Endothelial cell of umbilical vein (primary cell): ENCODE results near the gene ORM2. TPM values are rescaled to one million over a fixed set of nuclear protein-coding genes. Genes with fewer than 3 reads are reported as not detected.
A peak's percentile ranks its signal among the peaks of the same experiment; 100 is the strongest.

Source experiments
- BruUV-seq: library from RNA; stranded (reverse); fragments of 400-500 nt; replicated peaks from 2 replicates; lab custom pipeline; 2021; lab: Mats Ljungman, UMichigan
- CTCF ChIA-PET: fragments of 300-600, 350-600 bp; sonication (Branson Sonifier 250); formaldehyde crosslinking; loops from one replicate; lab custom pipeline; 2021; ENCODE audit warnings: antibody characterized with exemption, inconsistent platforms; lab: Charles Lee
- POLR2A ChIA-PET: fragments of 300-600, 350-600 bp; sonication (Branson Sonifier 250); formaldehyde crosslinking; loops from one replicate; lab custom pipeline; 2021; ENCODE audit warnings: antibody characterized with exemption, inconsistent platforms; lab: Charles Lee
- DNase-seq: peaks from one replicate; pipeline ENCODE4 v3.0.0-alpha.2; 2011; ENCODE audit warnings: low read depth, low spot score
- FAIRE-seq: peaks from 2 replicates; lab custom pipeline; 2011; peaks lifted over from hg19 to GRCh38; lab: Jason Lieb, UNC
- H2AFZ ChIP-seq: 2 replicates; pipeline ENCODE4 v1.6.0; 2012; ENCODE audit warnings: low read depth, low read length, control low read depth, inconsistent platforms
- H3K27ac ChIP-seq: 2 replicates; pipeline ENCODE4 v1.5.1; 2011; ENCODE audit warnings: low read depth, mild to moderate bottlenecking, control low read depth, low read length, moderate library complexity; ENCODE audit not compliant: insufficient read depth
- H3K27me3 ChIP-seq, 2 experiments: 2 replicates each; pipeline versions ENCODE4 v1.6.0 to v1.6.1; 2011; ENCODE audit warnings: low read length in 2 of 2, mixed read lengths in 1 of 2; ENCODE audit not compliant: control insufficient read depth in 2 of 2, insufficient read depth in 2 of 2
- H3K36me3 ChIP-seq, 2 experiments: 2 replicates in 1 of 2; 3 replicates in 1 of 2; pipeline ENCODE4 v1.5.1; 2011; ENCODE audit warnings: low read length in 2 of 2, mild to moderate bottlenecking in 1 of 2, moderate library complexity in 1 of 2; ENCODE audit not compliant: control insufficient read depth in 2 of 2, insufficient read depth in 2 of 2; ENCODE audit errors: extremely low read depth in 1 of 2
- H3K4me1 ChIP-seq: 3 replicates; pipeline ENCODE4 v1.5.1; 2011; ENCODE audit warnings: mild to moderate bottlenecking, low read length; ENCODE audit not compliant: control insufficient read depth, insufficient read depth; ENCODE audit errors: extremely low read depth
- H3K4me2 ChIP-seq: 2 replicates; pipeline ENCODE4 v1.6.1; 2011; ENCODE audit warnings: low read length, control low read depth, mixed read lengths; ENCODE audit not compliant: insufficient read depth
- H3K4me3 ChIP-seq, 3 experiments: fragments of 200-600 bp in 1 of 3; sonication (generic), shearing (Covaris generic) in 1 of 3; replicated peaks in 1 of 3; 2 replicates each; pipeline ENCODE4 v1.5.1; 2011 to 2016; ENCODE audit warnings: control low read depth in 3 of 3, low read length in 3 of 3, mild to moderate bottlenecking in 2 of 3, inconsistent platforms in 1 of 3, low read depth in 1 of 3, moderate library complexity in 1 of 3; ENCODE audit not compliant: insufficient read depth in 1 of 3
- H3K79me2 ChIP-seq: 2 replicates; pipeline ENCODE4 v1.6.0; 2012; ENCODE audit warnings: low read length, inconsistent platforms; ENCODE audit not compliant: control insufficient read depth, insufficient read depth
- H3K9ac ChIP-seq: replicated peaks from 2 replicates; pipeline ENCODE3; 2011; ENCODE audit warnings: low read length, control low read depth; ENCODE audit not compliant: insufficient read depth; ENCODE audit errors: extremely low read depth
- H3K9me1 ChIP-seq: replicated peaks from 3 replicates; pipeline ENCODE4 v1.6.0; 2011; ENCODE audit warnings: mild to moderate bottlenecking, low read length; ENCODE audit not compliant: control insufficient read depth, insufficient read depth; ENCODE audit errors: extremely low read depth
- H3K9me3 ChIP-seq: replicated peaks from 2 replicates; pipeline ENCODE4 v1.5.1; 2012; ENCODE audit warnings: low read length, inconsistent platforms; ENCODE audit not compliant: control insufficient read depth, insufficient read depth
- H4K20me1 ChIP-seq: replicated peaks from 2 replicates; pipeline ENCODE3; 2011; ENCODE audit warnings: mild to moderate bottlenecking, low read length; ENCODE audit not compliant: control insufficient read depth, insufficient read depth; ENCODE audit errors: extremely low read depth
- EZH2 ChIP-seq: IDR thresholded peaks from 2 replicates; pipeline ENCODE4 v1.6.1; 2012; ENCODE audit warnings: borderline replicate concordance, low read depth, mild to moderate bottlenecking, moderate library complexity, low read length, inconsistent platforms; ENCODE audit not compliant: severe bottlenecking
- FOS ChIP-seq: IDR thresholded peaks from 2 replicates; pipeline ENCODE4 v1.6.1; 2011; ENCODE audit warnings: mild to moderate bottlenecking, low read length, moderate library complexity, borderline replicate concordance; ENCODE audit not compliant: insufficient read depth
- GATA2 ChIP-seq: IDR thresholded peaks from 2 replicates; pipeline ENCODE4 v1.7.0; 2011; ENCODE audit warnings: low read depth, mild to moderate bottlenecking, moderate library complexity, mixed read lengths, low read length; ENCODE audit not compliant: insufficient read length, insufficient read depth
- JUN ChIP-seq: IDR thresholded peaks from 2 replicates; pipeline ENCODE4 v1.6.1; 2011; ENCODE audit warnings: borderline replicate concordance, low read depth; ENCODE audit not compliant: insufficient read length, insufficient read depth
- MYC ChIP-seq: IDR thresholded peaks from one replicate; pipeline ENCODE4 v1.6.1; 2011; ENCODE audit warnings: mild to moderate bottlenecking, low read depth, low read length
- POLR2A ChIP-seq: IDR thresholded peaks from 2 replicates; pipeline ENCODE4 v1.6.1; 2012; ENCODE audit warnings: low read depth, mild to moderate bottlenecking, control low read depth, low read length
- POLR2AphosphoS5 ChIP-seq: IDR thresholded peaks from 2 replicates; pipeline ENCODE4 v1.6.1; 2012; ENCODE audit warnings: low read depth, mild to moderate bottlenecking, control low read depth, low read length, moderate library complexity; ENCODE audit not compliant: insufficient read depth
- dilution Hi-C: fragments of 300-500 bp; cut with MboI; formaldehyde crosslinking; loops from one replicate; pipeline ENCODE4 v1.15.0; 2019; ENCODE audit warnings: low sequenced_read_pairs; ENCODE audit not compliant: extremely low pct_ligation_motif_present
- intact Hi-C: fragments of 100-400 bp; cut with micrococcal nuclease; formaldehyde crosslinking; loops from one replicate; pipeline ENCODE4 v1.10.0; 2022
- polyA plus RNA-seq, 4 experiments: library from polyadenylated mRNA; depleted of rRNA in 3 of 4; stranded (reverse) in 3 of 4; unstranded in 1 of 4; fragments of >200 nt; gene quantifications; 2 replicates each; pipeline versions ENCODE4 v1.2.1 to v1.2.3, GENCODE V29; 2011 to 2012; ENCODE audit warnings: missing spikeins in 1 of 4
- total RNA-seq: library from RNA; stranded (reverse); gene quantifications from 2 replicates; pipeline ENCODE4 v1.2.3, GENCODE V29; 2021
- TF ChIP-seq, protein P1 (sequence below): IDR thresholded peaks from 2 replicates; pipeline ENCODE4 v1.6.1; 2011; ENCODE audit not compliant: insufficient read depth, insufficient read length
- TF ChIP-seq, protein P2 (sequence below), 2 donors: IDR thresholded peaks; 1 replicate in 1 of 2; 2 replicates in 1 of 2; pipeline ENCODE4 v1.5.1; 2011; ENCODE audit warnings: low read length in 2 of 2, mild to moderate bottlenecking in 2 of 2, moderate library complexity in 2 of 2, control low read depth in 1 of 2, inconsistent platforms in 1 of 2, low read depth in 1 of 2; ENCODE audit not compliant: insufficient read depth in 1 of 2; ENCODE audit errors: extremely low read depth in 1 of 2

The ORM2 gene
- total and polyA plus RNA-seq, 2 donors (not counting 3 experiments of a cell fraction or from before 2014, with no cell fraction given), result not detected

DNA sequence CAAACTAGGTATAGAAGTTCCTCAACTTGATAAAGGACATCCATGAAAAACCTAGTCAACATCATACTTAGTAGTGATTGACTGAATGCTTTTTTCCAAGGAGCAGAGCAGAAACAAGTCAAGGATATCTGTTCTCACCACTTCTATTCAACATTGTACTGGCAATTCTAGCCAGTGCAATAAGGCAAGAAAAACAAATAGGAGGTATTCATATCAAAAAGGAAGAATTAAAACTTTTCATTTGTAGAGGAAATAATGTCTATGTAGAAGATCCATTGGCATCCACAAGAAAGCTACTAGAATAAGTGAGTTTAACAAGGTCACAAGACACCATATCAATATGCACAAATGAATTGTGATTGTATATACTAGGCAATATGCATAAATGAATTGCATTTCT lies 35.0 kb upstream of the ORM2 start:
- dilution Hi-C loops (loop anchor here (25.0 kb wide), 1 partner anchor 207 kb away; the partner anchor contains the start of genes AMBP and KIF12), intact Hi-C loops (loop anchor here (5.0 kb wide), 1 partner anchor 557 kb away; no protein-coding TSS in a partner anchor)
- Histone ChIP-seq H3K9me3 (no peaks in the 10 kb centered on the region), H3K36me3 (peaks cover 4 to 9% of the 10 kb centered on the region in 2 experiments), H3K27ac (no peak overlapping the region), H2AFZ (no peak overlapping the region), H3K4me3 (no peak overlapping the region), H3K9me1 (no peaks in the 10 kb centered on the region), H3K27me3 (no peaks in the 10 kb centered on the region), H4K20me1 (no peaks in the 10 kb centered on the region), H3K79me2 (no peaks in the 10 kb centered on the region), H3K4me1 (no peaks in the 10 kb centered on the region), H3K4me2 (no peak overlapping the region), H3K9ac (no peak overlapping the region)
- DNase-seq (no peak), FAIRE-seq (peak; percentile 21)
- CTCF ChIA-PET, result interaction anchor here (2.8 to 3.1 kb wide), 2 partner anchors 187 to 211 kb away, joined by 13 to 20 read pairs; no protein-coding TSS in a partner anchor
- TF ChIP-seq MYC (no peak), JUN (no peak), POLR2AphosphoS5 (no peak), FOS (no peak), EZH2 (no peak), POLR2A (no peak), GATA2 (no peak)
- TF ChIP-seq, protein P1, sequence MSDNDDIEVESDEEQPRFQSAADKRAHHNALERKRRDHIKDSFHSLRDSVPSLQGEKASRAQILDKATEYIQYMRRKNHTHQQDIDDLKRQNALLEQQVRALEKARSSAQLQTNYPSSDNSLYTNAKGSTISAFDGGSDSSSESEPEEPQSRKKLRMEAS, result no peak
- TF ChIP-seq, protein P2, sequence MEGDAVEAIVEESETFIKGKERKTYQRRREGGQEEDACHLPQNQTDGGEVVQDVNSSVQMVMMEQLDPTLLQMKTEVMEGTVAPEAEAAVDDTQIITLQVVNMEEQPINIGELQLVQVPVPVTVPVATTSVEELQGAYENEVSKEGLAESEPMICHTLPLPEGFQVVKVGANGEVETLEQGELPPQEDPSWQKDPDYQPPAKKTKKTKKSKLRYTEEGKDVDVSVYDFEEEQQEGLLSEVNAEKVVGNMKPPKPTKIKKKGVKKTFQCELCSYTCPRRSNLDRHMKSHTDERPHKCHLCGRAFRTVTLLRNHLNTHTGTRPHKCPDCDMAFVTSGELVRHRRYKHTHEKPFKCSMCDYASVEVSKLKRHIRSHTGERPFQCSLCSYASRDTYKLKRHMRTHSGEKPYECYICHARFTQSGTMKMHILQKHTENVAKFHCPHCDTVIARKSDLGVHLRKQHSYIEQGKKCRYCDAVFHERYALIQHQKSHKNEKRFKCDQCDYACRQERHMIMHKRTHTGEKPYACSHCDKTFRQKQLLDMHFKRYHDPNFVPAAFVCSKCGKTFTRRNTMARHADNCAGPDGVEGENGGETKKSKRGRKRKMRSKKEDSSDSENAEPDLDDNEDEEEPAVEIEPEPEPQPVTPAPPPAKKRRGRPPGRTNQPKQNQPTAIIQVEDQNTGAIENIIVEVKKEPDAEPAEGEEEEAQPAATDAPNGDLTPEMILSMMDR (IDR thresholded peaks at IDR 0.05; ENCODE audit: extremely low read depth in 1 of 2, insufficient read depth in 1 of 2, low read depth in 1 of 2, low read length in 2 of 2), result no peak
- POLR2A ChIA-PET, result no interaction called here
- BruUV-seq, result no TSS peak
